Measurements from ENCODE around the gene NIT1.

DNA sequence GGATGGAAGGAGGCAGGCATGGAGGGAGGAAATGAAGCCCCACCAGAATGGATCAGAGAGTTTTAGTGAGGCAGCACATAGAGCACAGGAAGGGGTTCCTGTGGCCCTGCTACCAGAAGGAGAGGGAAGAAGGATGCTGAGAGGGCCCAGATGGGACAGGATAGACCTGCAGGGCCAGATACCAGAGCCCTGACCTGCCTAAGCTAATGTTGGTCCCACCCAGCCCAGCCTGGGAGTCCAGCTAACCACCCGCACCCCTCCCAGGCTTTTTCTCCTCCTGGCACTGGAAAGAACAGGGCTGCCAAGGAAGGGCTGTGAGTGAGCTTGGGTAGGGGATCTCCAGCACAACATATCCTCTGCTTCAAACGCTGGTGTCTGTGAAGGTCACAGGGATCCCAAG lies 35.4 kb upstream of the NIT1 start:
- no peak for TF ChIP-seq TAF1 (IDR thresholded peaks at IDR 0.05; ENCODE audit: borderline replicate concordance, low read depth, low read length)
- no peak for TF ChIP-seq POLR2A (IDR thresholded peaks at IDR 0.05; ENCODE audit: low read depth, low read length)
